Lung (tissue), 12 donors: ENCODE results near the gene SCMH1. TPM values are rescaled to one million over a fixed set of nuclear protein-coding genes. Genes with fewer than 3 reads are reported as not detected.
A peak's percentile ranks its signal among the peaks of the same experiment; 100 is the strongest.

Experiments used
- ATAC-seq: fragments of 200-7000 bp; cut with Tn5 transposase; one replicate; pipeline ENCODE4 v1.9.1; 2020; ENCODE audit warnings: moderate number of reproducible peaks; ENCODE audit not compliant: insufficient read depth, low FRiP score
- DNase-seq, 3 donors: peaks; one replicate each; pipeline ENCODE4 v3.0.0-alpha.2; 2013 to 2017
- H3K27ac ChIP-seq, 2 donors: one replicate each; pipeline ENCODE4 v1.5.1; 2013; ENCODE audit warnings: mild to moderate bottlenecking in 2 of 2, moderate library complexity in 2 of 2, control low read depth in 1 of 2, inconsistent platforms in 1 of 2, low read depth in 1 of 2, low read length in 1 of 2
- H3K27me3 ChIP-seq, 3 donors: one replicate each; pipeline ENCODE4 v1.5.1; 2013; ENCODE audit warnings: low read length in 2 of 3; ENCODE audit not compliant: control insufficient read depth in 3 of 3, insufficient read depth in 3 of 3
- H3K36me3 ChIP-seq, 4 donors: one replicate each; pipeline ENCODE4 v1.5.1; 2013; ENCODE audit warnings: low read length in 4 of 4, mild to moderate bottlenecking in 1 of 4, moderate library complexity in 1 of 4; ENCODE audit not compliant: control insufficient read depth in 4 of 4, insufficient read depth in 4 of 4
- H3K4me1 ChIP-seq, 5 donors: one replicate each; pipeline ENCODE4 v1.5.1; 2013; ENCODE audit warnings: low read length in 5 of 5, mild to moderate bottlenecking in 2 of 5, moderate library complexity in 1 of 5; ENCODE audit not compliant: control insufficient read depth in 5 of 5, insufficient read depth in 5 of 5
- H3K4me3 ChIP-seq: one replicate; pipeline ENCODE4 v1.5.1; 2013; ENCODE audit warnings: mild to moderate bottlenecking, control low read depth, moderate library complexity
- H3K9ac ChIP-seq, 2 donors: one replicate each; pipeline ENCODE4 v1.5.1; 2013; ENCODE audit warnings: low read length in 2 of 2, control low read depth in 1 of 2; ENCODE audit not compliant: insufficient read depth in 1 of 2
- H3K9me3 ChIP-seq, 4 donors: one replicate each; pipeline ENCODE4 v1.5.1; 2013; ENCODE audit warnings: low read length in 3 of 4, mild to moderate bottlenecking in 1 of 4, moderate library complexity in 1 of 4; ENCODE audit not compliant: control insufficient read depth in 4 of 4, insufficient read depth in 3 of 4
- WGBS, 2 donors: extraction: QIAGEN DNeasy Blood & Tissue Kit; methylation state at CpG; one replicate each; pipeline ENCODE4 v1.1.7; 2013; 5-methylcytosine and 5-hydroxymethylcytosine counted together
- polyA plus RNA-seq, 2 donors: library from polyadenylated mRNA; stranded (reverse); fragments of 200-250 nt; gene quantifications; one replicate each; pipeline ENCODE4 v1.2.1, GENCODE V29; 2013
- total RNA-seq, 2 donors: library from RNA; depleted of rRNA in 1 of 2; stranded (reverse); fragments of >200 nt in 1 of 2; gene quantifications; one replicate each; pipeline ENCODE4 v1.2.1, GENCODE V29; 2014 to 2021
- TF ChIP-seq, protein P1 (sequence below): IDR thresholded peaks from 2 replicates; pipeline ENCODE4 v1.5.1; 2012; ENCODE audit warnings: mild to moderate bottlenecking; ENCODE audit errors: control extremely low read depth, extremely low read depth
- donor health status: control.
- donor health status: control.
- donor health status: Bipolar disorder and iron deficiency.
- donor health status: healthy.
- donor health status: DM: yes; HTN: yes; CAD: no.

Gene SCMH1
- total and polyA plus RNA-seq, 4 donors, result 20.7 to 43.5 (median 28.8) TPM

DNA sequence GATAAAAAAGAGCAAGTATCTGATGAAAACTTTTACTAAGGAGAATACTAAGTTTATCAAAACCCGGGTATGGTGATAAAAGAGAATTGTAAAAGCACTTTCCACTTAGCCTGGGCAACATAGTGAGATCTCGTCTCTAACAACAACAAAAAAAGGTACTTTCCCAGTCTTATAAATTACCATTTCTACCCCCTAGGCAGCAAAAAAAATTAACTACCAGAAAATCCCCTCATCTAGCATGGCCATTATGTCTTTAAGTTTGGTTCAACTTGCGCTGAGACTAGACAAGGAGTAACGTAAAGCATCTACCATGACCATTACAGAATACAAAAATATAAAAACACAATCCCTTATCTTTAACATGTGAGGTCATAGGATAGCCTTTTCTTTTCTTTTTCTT, 141.9 kb downstream of the SCMH1 start:
- 96 to 97% methylated on average over 4 of the region's 4 CpGs for WGBS, 2 donors
- no peaks in the 10 kb centered on the region for H3K36me3 ChIP-seq
- ATAC-seq, result no peak

GRCh38 chr1:41098730-41099460, 143.2 kb downstream of the SCMH1 start:
- H3K9ac ChIP-seq, result no peak overlapping the region
- no peaks in the 10 kb centered on the region for H3K36me3 ChIP-seq
- H3K4me3 ChIP-seq, result no peak overlapping the region
- DNase-seq (peak; percentile 55 to 93 (median 90)), ATAC-seq (no peak)
- 93 to 95% methylated on average over 5 of the region's 5 CpGs for WGBS, 2 donors
- H3K4me1 ChIP-seq, result peaks cover 0 to 50% (median 28%) of the 10 kb centered on the region in 5 donors
- H3K9me3 ChIP-seq, result no peaks in the 10 kb centered on the region
- no peaks in the 10 kb centered on the region for H3K27me3 ChIP-seq
- no peak overlapping the region for H3K27ac ChIP-seq
- TF ChIP-seq, protein P1, sequence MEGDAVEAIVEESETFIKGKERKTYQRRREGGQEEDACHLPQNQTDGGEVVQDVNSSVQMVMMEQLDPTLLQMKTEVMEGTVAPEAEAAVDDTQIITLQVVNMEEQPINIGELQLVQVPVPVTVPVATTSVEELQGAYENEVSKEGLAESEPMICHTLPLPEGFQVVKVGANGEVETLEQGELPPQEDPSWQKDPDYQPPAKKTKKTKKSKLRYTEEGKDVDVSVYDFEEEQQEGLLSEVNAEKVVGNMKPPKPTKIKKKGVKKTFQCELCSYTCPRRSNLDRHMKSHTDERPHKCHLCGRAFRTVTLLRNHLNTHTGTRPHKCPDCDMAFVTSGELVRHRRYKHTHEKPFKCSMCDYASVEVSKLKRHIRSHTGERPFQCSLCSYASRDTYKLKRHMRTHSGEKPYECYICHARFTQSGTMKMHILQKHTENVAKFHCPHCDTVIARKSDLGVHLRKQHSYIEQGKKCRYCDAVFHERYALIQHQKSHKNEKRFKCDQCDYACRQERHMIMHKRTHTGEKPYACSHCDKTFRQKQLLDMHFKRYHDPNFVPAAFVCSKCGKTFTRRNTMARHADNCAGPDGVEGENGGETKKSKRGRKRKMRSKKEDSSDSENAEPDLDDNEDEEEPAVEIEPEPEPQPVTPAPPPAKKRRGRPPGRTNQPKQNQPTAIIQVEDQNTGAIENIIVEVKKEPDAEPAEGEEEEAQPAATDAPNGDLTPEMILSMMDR, result no peak

More for the DNA sequence above, 141.9 kb downstream of the SCMH1 start:
- Histone ChIP-seq H3K9ac (no peak overlapping the region), H3K27me3 (no peaks in the 10 kb centered on the region), H3K4me3 (no peak overlapping the region), H3K27ac (no peak overlapping the region), H3K4me1 (peaks cover 0 to 52% (median 28%) of the 10 kb centered on the region in 5 donors), H3K9me3 (no peaks in the 10 kb centered on the region)
- DNase-seq, result no peak
- TF ChIP-seq, protein P1, result no peak

DNA sequence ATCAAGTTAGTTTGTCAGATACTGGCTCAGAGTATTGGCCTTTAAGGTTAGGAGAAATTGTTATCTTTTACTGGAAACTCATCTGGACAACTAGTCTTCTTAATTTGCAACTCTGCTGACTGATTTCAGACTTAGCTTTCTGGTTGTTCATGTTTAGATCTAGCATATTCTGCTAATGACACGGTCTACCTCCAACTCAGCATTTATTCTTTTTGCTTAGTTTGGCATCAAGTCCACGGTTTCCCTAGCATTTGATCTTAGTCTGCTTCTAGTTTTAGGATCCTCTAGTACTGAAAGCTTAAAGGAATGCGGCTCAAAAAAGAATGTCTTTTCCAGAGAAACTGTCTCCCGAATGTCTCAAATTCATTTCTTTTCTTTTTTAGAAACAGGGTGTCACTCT, 145.0 kb downstream of the SCMH1 start:
- Histone ChIP-seq H3K4me3 (no peak overlapping the region), H3K27me3 (no peaks in the 10 kb centered on the region), H3K36me3 (no peaks in the 10 kb centered on the region), H3K4me1 (peaks cover 0 to 37% (median 14%) of the 10 kb centered on the region in 5 donors), H3K9me3 (no peaks in the 10 kb centered on the region), H3K27ac (no peak overlapping the region), H3K9ac (no peak overlapping the region)
- ATAC-seq, result no peak
- DNase-seq, result no peak
- TF ChIP-seq, protein P1, result no peak
- 83 to 95% methylated on average over 4 of the region's 4 CpGs for WGBS, 2 donors
